Measurements from ENCODE around the gene CDH23. TPM values are rescaled to one million over a fixed set of nuclear protein-coding genes. Genes with fewer than 3 reads are reported as not detected.

CDH23 gene
- total and polyA plus RNA-seq, 2 of the 8 experiments (the other 6 are each of a cell fraction or from before 2014, with no cell fraction given) = 1.9 to 4.9 TPM

DNA sequence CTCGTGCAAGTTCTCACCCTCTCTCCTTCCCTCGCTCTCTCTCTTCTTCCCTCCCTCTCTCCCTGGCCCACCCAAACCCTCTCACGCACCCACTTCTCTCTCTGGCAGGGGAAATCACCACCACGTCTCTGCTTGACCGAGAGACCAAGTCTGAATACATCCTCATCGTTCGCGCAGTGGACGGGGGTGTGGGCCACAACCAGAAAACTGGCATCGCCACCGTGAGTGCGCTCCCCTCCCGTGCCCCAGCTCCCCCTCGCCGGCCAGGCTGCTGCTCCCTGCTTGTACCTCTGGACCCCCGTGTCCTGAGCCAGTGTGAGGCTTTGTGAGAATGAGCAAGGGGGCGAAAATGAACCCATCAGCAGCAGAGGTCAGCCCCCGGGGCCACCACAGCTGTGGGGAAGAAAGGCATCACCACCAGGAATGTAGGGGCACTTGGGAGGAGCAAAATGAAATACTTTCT is 297.4 kb downstream of the CDH23 start:
- H3K36me3 ChIP-seq (ENCODE audit: control insufficient read depth in 2 of 4, insufficient read depth in 4 of 4, low read length in 3 of 4) = no peaks in the 10 kb centered on the region
- H3K4me3 ChIP-seq (ENCODE audit: extremely low read depth in 1 of 4, insufficient read depth in 2 of 4, low read depth in 3 of 4, low read length in 4 of 4) = no peak overlapping the region
- CTCF ChIA-PET (ENCODE audit: partially characterized antibody) = interaction anchor here (0.7 to 11.1 kb wide), 27 partner anchors 9 to 380 kb away, joined by 3 to 169 read pairs (median 5); partner anchors contain the start of gene CDH23
- no peak overlapping the region for H2BK15ac ChIP-seq (ENCODE audit: low read length)
- H3K27me3 ChIP-seq (replicated peaks in 1 of 4; ENCODE audit: control insufficient read depth in 3 of 4, extremely low read depth in 1 of 4, insufficient read depth in 3 of 4, low read length in 3 of 4) = no peaks in the 10 kb centered on the region; a peak in 1 of 7 replicates
- no peaks in the 10 kb centered on the region for H3K79me2 ChIP-seq (ENCODE audit: control insufficient read depth in 1 of 2, insufficient read depth in 2 of 2, low read length in 2 of 2)
- H4K91ac ChIP-seq (replicated peaks; ENCODE audit: insufficient read length, low read length) = no peak overlapping the region
- peak overlapping the region; percentile 60 for H3K4ac ChIP-seq (replicated peaks; ENCODE audit: insufficient read length, low read depth, low read length)
- no peak overlapping the region; the same call in 1 of the 2 replicates for H4K8ac ChIP-seq (ENCODE audit: extremely low read depth, insufficient read depth, low read length)
- H2BK5ac ChIP-seq (ENCODE audit: low read depth, low read length) = no peak overlapping the region
- no peak overlapping the region for H3K23ac ChIP-seq (ENCODE audit: insufficient read length)
- H3K14ac ChIP-seq (ENCODE audit: insufficient read length) = no peak overlapping the region
- 0 out of 4 replicates have a peak, but pooled peaks cover 0 to 7% of the 10 kb centered on the region in 2 experiments for H3K9me3 ChIP-seq (ENCODE audit: insufficient read depth in 2 of 2, low read depth in 1 of 2, low read length in 1 of 2)
- no peak overlapping the region for H3K9ac ChIP-seq (replicated peaks in 1 of 4; ENCODE audit: extremely low read depth in 1 of 4, low read depth in 3 of 4, low read length in 3 of 4)
- FAIRE-seq (no peak), DNase-seq (ENCODE audit: low read depth in 1 of 2, low spot score in 2 of 2) (no peak)
- H3K79me1 ChIP-seq (ENCODE audit: low read depth, low read length) = no peaks in the 10 kb centered on the region
- H3K4me2 ChIP-seq (ENCODE audit: insufficient read depth in 1 of 2, low read depth in 2 of 2, low read length in 2 of 2) = no peak overlapping the region
- 91% methylated on average over 9 of the region's 18 CpGs; no CpG with 5 or more reads in 1 of the 2 experiments for WGBS, 2 experiments (ENCODE audit: extremely low coverage in 1 of 2, insufficient coverage in 1 of 2, insufficient read length in 1 of 2, insufficient replicate concordance in 2 of 2, low coverage in 1 of 2, low lambda C conversion rate in 2 of 2, missing lambda C conversion rate in 1 of 2)
- no peaks in the 10 kb centered on the region for H4K20me1 ChIP-seq (replicated peaks in 1 of 2; ENCODE audit: control insufficient read depth in 1 of 2, insufficient read depth in 2 of 2, low read length in 2 of 2)
- POLR2A ChIA-PET (ENCODE audit: partially characterized antibody) = interaction anchor here (1.2 kb wide), 1 partner anchor 18 kb away, joined by 3 read pairs; no protein-coding TSS in a partner anchor
- H3K4me1 ChIP-seq (replicated peaks in 1 of 4; ENCODE audit: control insufficient read depth in 3 of 4, insufficient read depth in 4 of 4, low read length in 3 of 4) = no peaks in the 10 kb centered on the region; a peak in 1 of 7 replicates
- H3K56ac ChIP-seq (replicated peaks; ENCODE audit: insufficient read length, low read depth, low read length) = no peak overlapping the region
- H3K18ac ChIP-seq (ENCODE audit: extremely low read depth, low read length) = no peak overlapping the region
- no peak overlapping the region for H2BK120ac ChIP-seq (replicated peaks; ENCODE audit: low read depth, low read length)
- no peak overlapping the region for H2AFZ ChIP-seq (ENCODE audit: low read length)
- no peaks in the 10 kb centered on the region for H3K23me2 ChIP-seq (ENCODE audit: low read depth, low read length)
- H4K5ac ChIP-seq (ENCODE audit: insufficient read length, low read depth, low read length) = no peak overlapping the region
- H2BK12ac ChIP-seq (ENCODE audit: low read depth, low read length) = no peak overlapping the region
- no peak overlapping the region; the same call in 1 of the 2 replicates for H2AK5ac ChIP-seq (ENCODE audit: low read depth, low read length)
- no peak overlapping the region for H2BK20ac ChIP-seq (ENCODE audit: low read length)
- H3K27ac ChIP-seq (ENCODE audit: low read depth, low read length) = no peak overlapping the region
- TF ChIP-seq CBX5 (IDR thresholded peaks at IDR 0.05; ENCODE audit: low read depth, low read length) = no peak
- TF ChIP-seq RNF2 (IDR thresholded peaks at IDR 0.05; ENCODE audit: borderline replicate concordance, low read depth, low read length, missing control alignments, poor library complexity, severe bottlenecking) = no peak
- no peak for TF ChIP-seq SAP30 (IDR thresholded peaks at IDR 0.05; ENCODE audit: insufficient read depth, insufficient replicate concordance, low read length)
- TF ChIP-seq, protein P1, sequence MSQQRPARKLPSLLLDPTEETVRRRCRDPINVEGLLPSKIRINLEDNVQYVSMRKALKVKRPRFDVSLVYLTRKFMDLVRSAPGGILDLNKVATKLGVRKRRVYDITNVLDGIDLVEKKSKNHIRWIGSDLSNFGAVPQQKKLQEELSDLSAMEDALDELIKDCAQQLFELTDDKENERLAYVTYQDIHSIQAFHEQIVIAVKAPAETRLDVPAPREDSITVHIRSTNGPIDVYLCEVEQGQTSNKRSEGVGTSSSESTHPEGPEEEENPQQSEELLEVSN (IDR thresholded peaks at IDR 0.05) = no peak
- no peak for TF ChIP-seq SIN3A (conservative IDR thresholded peaks at IDR 0.05 in 1 of 2, IDR thresholded peaks at IDR 0.05 in 1 of 2; ENCODE audit: low read depth in 1 of 2, low read length in 2 of 2)
- TF ChIP-seq JUN (IDR thresholded peaks at IDR 0.05; ENCODE audit: low read depth, low read length) = no peak
- no peak for TF ChIP-seq NANOG (IDR thresholded peaks at IDR 0.05; ENCODE audit: insufficient read depth, low read depth, low read length, poor library complexity, severe bottlenecking)
- no peak for TF ChIP-seq YY1 (IDR thresholded peaks at IDR 0.05; ENCODE audit: low read depth, low read length)
- TF ChIP-seq RBBP5 (IDR thresholded peaks at IDR 0.05; ENCODE audit: borderline replicate concordance, low read depth, low read length) = no peak
- TF ChIP-seq RXRA (IDR thresholded peaks at IDR 0.05; ENCODE audit: insufficient read depth, low read depth, low read length) = no peak
- TF ChIP-seq TCF12 (IDR thresholded peaks at IDR 0.05; ENCODE audit: low read depth, low read length) = no peak
- TF ChIP-seq BCL11A (IDR thresholded peaks at IDR 0.05; ENCODE audit: low read depth in 2 of 2, low read length in 2 of 2) = no peak
